ENCODE results near the gene CHN1.

Gene CHN1

DNA sequence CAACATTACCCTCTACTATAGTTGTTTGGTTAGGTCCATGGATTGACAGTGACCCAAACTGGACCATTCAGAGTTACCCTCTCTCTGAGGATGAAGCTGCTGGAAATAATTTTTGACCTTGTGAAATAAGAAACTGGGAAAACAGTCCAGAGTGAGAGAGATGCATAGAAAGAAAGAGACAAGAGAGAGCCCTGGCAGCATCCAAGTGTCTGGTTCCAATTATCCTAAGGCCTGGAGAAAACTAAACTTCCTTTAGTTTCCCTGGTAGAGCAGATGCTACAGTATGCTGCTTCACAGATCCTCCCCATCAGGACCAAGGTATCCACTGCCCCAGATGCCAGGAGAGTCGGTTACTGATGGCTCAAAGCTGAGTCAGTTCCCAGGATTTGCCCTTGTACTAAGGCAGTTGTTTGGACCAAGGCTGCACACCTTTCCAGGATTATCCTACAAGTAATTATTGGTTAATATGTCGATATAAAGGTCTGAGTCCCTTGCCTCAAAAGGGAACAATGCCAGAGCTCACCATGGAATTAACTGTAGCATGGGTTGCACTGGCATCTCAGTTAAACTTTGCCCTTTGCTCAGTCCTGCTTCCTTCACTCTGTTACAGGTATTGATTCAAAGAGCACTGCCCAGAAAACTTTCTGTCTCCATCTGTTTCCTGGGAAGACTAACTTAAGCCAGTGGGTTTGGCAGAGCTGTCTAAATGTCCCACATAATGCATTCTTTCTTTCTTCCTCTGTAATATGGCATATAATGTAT is 14.6 kb upstream of the CHN1 start:
- H3K4me1 Mint-ChIP-seq, result no peaks in the 10 kb centered on the region
- TF ChIP-seq, protein P1, sequence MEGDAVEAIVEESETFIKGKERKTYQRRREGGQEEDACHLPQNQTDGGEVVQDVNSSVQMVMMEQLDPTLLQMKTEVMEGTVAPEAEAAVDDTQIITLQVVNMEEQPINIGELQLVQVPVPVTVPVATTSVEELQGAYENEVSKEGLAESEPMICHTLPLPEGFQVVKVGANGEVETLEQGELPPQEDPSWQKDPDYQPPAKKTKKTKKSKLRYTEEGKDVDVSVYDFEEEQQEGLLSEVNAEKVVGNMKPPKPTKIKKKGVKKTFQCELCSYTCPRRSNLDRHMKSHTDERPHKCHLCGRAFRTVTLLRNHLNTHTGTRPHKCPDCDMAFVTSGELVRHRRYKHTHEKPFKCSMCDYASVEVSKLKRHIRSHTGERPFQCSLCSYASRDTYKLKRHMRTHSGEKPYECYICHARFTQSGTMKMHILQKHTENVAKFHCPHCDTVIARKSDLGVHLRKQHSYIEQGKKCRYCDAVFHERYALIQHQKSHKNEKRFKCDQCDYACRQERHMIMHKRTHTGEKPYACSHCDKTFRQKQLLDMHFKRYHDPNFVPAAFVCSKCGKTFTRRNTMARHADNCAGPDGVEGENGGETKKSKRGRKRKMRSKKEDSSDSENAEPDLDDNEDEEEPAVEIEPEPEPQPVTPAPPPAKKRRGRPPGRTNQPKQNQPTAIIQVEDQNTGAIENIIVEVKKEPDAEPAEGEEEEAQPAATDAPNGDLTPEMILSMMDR (IDR thresholded peaks at IDR 0.05; ENCODE audit: unreplicated experiment in 3 of 3), result no peak
- no peak overlapping the region for H3K4me3 Mint-ChIP-seq
- H3K36me3 Mint-ChIP-seq (ENCODE audit: low read depth), result no peaks in the 10 kb centered on the region
- H3K27me3 Mint-ChIP-seq (ENCODE audit: low read depth), result no peaks in the 10 kb centered on the region
- no peak overlapping the region for H3K27ac Mint-ChIP-seq
- no peaks in the 10 kb centered on the region for H3K9me3 Mint-ChIP-seq

DNA sequence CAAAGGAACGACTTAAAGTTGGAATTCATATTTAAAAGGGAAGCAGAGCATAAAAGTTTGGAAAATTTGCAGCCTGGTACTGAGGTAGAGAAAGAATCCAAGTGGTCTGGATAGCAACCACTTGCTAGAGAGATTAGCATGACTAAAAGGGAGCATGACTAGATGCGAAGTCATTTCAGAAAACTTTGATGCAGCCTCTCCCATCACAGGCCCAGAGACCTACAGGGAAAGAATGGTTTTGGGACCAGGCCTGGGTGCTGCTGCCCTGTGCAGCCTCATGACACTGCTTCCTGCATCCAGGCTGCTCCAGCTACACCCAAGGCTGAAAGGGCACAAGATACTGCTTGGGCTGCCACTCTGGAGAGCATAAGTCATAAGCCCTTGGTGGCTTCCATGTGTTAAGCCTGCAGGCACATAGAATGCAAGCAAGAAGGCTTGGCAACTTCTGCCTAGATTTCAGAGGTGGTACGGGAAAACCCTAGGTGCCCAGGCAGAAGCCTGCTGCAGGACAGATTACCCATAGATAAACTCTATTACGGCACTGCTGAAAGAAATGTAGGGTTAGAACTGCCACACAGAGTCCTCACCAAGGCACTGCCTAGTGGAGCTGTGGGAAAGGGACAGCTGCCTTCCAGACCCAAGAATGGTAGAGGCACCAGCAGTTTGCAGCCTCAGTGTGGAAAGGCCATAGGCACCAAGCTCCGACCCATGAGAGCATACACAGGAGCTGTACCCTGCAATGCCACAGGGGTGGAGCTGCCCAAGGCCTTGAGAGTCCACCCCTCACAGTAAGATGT is 12.6 kb upstream of the CHN1 start:
- Mint-ChIP-seq H3K9me3 (no peaks in the 10 kb centered on the region), H3K27ac (no peak overlapping the region), H3K36me3 (ENCODE audit: low read depth) (no peaks in the 10 kb centered on the region), H3K4me3 (no peak overlapping the region), H3K4me1 (no peaks in the 10 kb centered on the region), H3K27me3 (ENCODE audit: low read depth) (peaks cover 5% of the 10 kb centered on the region)
- TF ChIP-seq, protein P1 (IDR thresholded peaks at IDR 0.05; ENCODE audit: unreplicated experiment in 3 of 3), result no peak

DNA sequence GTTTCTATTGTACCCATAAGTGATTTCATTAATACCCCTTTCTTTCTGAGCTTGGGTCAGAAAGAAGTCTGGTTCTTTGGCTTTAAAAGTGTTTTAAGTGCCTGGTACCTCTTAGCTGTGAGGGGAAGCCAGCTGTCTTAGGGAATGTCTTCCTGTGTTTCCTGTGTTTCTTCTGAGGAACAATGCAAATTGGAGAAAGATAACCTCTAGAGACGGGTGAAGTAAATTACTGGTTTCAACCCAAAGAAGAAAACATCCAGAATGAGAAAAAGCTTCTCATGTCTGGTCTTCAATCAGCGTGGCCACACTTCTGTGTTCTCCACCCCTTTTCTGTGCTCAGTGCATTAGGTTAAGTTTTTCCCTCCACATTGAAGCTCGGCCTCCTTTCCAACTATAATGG is 10.2 kb upstream of the CHN1 start:
- Mint-ChIP-seq H3K4me1 (no peaks in the 10 kb centered on the region), H3K9me3 (no peaks in the 10 kb centered on the region), H3K36me3 (ENCODE audit: low read depth) (no peaks in the 10 kb centered on the region), H3K27ac (no peak overlapping the region), H3K4me3 (no peak overlapping the region), H3K27me3 (ENCODE audit: low read depth) (peaks cover 5% of the 10 kb centered on the region)
- TF ChIP-seq, protein P1 (IDR thresholded peaks at IDR 0.05; ENCODE audit: unreplicated experiment in 3 of 3), result no peak

DNA sequence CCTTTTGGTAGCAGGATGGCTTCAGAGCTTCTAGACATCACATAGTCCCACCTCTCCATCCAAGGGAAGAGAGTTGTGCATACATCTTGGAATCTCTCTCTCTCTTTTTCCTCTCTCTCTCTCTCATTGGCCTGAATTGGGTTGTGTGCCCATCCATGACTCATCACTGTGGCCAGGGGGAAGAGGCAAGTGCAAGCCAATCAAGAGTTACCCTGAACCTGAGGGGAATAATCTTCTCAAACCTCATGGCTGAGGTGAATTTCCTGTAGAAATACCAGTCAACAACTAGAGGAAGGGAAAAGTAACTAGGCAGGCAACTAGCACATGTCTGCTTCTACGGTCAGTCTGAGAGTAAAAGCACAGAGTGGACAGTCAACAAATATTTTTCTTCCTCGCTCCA is 7.3 kb upstream of the CHN1 start:
- Mint-ChIP-seq H3K9me3 (no peaks in the 10 kb centered on the region), H3K27me3 (ENCODE audit: low read depth) (peaks cover 18% of the 10 kb centered on the region), H3K4me1 (no peaks in the 10 kb centered on the region), H3K27ac (no peak overlapping the region), H3K36me3 (ENCODE audit: low read depth) (no peaks in the 10 kb centered on the region), H3K4me3 (no peak overlapping the region)
- TF ChIP-seq, protein P1 (IDR thresholded peaks at IDR 0.05; ENCODE audit: unreplicated experiment in 3 of 3), result no peak

DNA sequence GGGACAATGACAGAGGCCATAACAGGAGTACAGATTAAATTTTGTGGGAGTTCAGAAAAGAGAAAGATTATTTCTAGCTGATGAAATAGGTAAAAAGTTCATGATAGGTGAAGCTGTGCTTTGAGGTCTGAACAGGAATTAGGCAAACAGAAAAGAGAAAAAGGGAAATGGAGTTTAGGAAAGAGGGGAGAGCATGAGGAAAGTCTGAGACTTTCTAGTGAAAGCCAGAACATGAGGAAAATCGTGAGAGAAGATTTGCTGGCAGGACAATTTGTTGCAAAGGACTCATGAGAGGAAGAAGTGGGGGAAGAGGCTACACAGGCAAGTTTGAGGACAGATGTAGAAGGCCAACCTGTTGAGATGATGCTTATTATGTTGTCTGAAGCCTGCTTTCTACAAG is 6.3 kb upstream of the CHN1 start:
- Mint-ChIP-seq H3K4me1 (no peaks in the 10 kb centered on the region), H3K9me3 (no peaks in the 10 kb centered on the region), H3K27me3 (ENCODE audit: low read depth) (peaks cover 22% of the 10 kb centered on the region), H3K27ac (no peak overlapping the region), H3K4me3 (no peak overlapping the region), H3K36me3 (ENCODE audit: low read depth) (no peaks in the 10 kb centered on the region)
- TF ChIP-seq, protein P1 (IDR thresholded peaks at IDR 0.05; ENCODE audit: unreplicated experiment in 3 of 3), result no peak
